GM19239 (cell line): Measurements from ENCODE around the gene CLEC6A.
"Not testable (repeated sequence)": the region's sequence is repeated elsewhere in the genome, so short reads cannot be mapped to it uniquely, and the experiment has no call there.

Experiments
- DNase-seq: peaks from one replicate; pipeline ENCODE4 v3.0.0; 2011; ENCODE audit warnings: low spot score; ENCODE audit not compliant: insufficient read length
- FAIRE-seq: peaks from 2 replicates; lab custom pipeline; 2011; peaks lifted over from hg19 to GRCh38; lab: Jason Lieb, UNC

The CLEC6A gene

DNA sequence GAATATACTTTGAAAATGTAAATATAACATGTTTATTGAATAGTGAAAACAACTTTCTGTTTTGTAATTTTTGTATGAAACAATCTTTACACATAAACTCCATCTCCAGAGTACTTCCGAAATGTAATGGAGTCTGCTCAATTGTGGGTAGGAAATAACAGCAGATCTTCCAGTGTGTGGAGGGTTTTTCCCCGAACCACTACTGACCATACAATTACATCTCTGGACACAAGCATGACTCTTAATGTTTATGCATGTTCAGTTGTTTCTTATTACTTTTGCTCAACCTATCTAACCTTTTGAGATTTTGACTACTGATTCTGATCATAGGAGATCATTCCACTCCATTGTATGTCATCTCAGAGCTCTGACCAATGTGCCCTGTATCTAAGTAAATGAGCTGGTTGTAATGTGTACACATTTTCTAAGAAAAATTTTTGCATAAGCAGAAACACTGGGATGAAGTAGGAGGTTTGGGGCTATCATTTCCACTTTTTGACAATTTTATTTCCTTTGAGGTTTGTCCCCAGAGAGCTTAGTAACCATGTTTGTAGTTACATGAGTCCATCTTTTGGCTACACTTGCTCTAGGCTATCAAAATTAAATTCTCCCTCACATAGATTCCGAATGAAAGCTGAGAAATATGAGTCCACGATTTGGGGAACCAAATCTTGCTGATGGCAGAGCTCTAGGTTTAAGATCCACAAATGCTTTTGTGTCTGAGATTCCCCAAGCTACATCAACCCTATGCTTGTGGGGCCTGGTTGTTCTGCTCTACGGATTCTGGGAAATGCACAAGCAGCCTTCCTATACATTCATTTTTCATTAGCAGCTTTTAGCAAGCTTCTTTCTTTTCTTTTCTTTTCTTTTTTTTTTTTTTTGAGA, 36.1 kb downstream of the CLEC6A start:
- DNase-seq (no peak), FAIRE-seq (peak; percentile 80)

- DNase-seq (peak; percentile 44), FAIRE-seq (peak; percentile 96)
Observed at GRCh38 chr12:8493084-8493483, 37.3 kb downstream of the CLEC6A start.

DNA sequence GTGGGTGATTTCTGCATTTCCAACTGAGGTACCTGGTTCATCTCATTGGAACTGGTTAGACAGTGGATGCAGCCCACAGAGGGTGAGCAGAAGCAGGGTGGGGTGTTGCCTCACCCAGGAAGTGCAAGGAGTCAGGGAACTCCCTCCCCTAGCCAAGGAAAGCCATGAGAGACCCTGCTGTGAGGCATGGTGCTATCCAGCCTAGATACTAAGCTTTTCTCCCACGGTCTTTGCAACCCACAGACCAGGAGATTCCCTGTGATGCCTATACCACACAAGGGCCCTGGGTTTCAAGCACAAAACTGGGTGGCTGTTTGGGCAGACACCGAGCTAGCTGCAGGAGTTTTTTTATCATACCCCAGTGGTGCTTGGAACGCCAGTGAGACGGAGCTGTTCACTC, 39.9 kb downstream of the CLEC6A start:
- not testable (repeated sequence) for FAIRE-seq, DNase-seq

DNA sequence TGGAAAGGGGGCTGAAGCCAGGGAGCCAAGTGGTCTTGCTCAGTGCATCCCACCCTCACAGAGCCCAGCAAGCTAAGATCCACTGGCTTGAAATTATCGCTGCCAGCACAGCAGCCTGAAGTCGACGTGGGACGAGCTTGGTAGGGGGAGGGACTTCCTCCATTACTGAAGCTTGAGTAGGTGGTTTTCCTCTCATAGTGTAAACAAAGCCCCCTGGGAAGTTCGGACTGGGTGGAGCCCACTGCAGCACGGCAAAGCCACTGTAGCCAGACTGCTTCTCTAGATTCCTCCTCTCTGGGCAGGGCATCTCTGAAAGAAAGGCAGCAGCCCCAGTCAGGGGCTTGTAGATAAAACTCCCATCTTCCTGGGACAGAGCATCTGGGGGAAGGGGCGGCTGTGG, 40.3 kb downstream of the CLEC6A start:
- not testable (repeated sequence) for FAIRE-seq, DNase-seq

DNA sequence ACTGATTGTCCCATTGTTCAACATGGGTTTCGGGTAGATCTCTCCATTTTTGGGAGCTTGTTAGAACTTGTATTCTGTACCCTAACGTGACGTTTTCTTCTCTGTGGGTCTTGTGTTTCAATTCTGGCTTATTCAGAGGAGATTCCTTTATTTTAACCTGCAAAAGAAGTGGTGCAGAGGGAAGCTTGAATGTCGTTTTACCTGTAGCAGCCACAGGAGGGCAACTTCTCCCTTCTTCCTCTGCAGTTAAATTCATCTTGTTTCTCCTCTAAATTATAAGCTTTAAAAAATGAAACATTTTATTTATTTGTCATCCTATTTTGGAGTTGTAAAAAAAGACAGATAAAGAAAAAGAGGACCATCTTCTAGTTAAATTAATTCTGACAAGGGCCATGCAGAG, 43.9 kb downstream of the CLEC6A start:
- DNase-seq (no peak), FAIRE-seq (no peak)

DNA sequence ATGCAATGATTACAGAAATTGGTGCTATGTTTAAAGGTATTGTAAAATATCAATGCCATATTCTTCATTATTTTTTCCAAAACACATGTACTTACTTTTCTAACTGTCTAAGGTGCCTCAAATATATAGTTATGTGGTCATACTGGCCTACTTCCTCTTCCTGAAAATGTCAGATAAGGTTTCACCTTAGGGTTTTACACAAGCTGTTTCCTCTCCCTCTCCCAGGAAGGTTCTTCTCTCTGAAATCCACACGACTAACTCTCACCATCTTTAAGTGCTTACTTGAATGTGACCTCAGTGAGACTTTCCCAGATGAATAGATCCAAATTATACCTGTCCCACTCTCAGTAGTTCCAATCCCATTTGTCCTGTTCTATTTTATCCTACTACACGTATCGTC, 46.0 kb downstream of the CLEC6A start:
- no peak for DNase-seq
- peak; percentile 86 for FAIRE-seq

DNA sequence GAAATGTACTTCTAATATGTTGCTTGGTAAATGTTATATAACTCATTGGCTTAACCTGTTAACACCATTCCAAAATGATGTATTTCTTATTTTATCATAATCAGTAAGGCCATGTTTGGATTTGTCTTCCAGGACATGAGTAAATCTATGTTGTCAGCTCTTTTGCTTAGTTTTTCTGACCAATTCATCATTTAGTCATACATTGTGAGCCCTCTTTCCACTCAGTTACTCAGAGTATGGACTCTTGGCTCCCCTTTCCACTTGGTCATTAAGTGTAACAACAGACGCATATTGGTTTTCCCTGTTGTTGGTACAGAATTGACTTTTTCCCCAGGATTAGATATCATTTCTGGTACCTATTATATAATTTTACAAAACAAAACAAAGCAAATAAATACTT, 48.6 kb downstream of the CLEC6A start:
- FAIRE-seq (no peak), DNase-seq (no peak)

GRCh38 chr12:8507596-8507995, 51.8 kb downstream of the CLEC6A start:
- no peak for DNase-seq
- FAIRE-seq: no peak

GRCh38 chr12:8508223-8508622, 52.5 kb downstream of the CLEC6A start:
- FAIRE-seq: no peak
- DNase-seq: no peak

- no peak for DNase-seq
- FAIRE-seq: no peak
Observed at GRCh38 chr12:8508910-8509841, 53.4 kb downstream of the CLEC6A start.

- DNase-seq (no peak), FAIRE-seq (no peak)
Observed at GRCh38 chr12:8513256-8513655, 57.5 kb downstream of the CLEC6A start, which contains the start of gene CLEC4D. CLEC4D (plus strand) TSS chr12:8513503; CDS start chr12:8513733, 230 bp downstream.

DNA sequence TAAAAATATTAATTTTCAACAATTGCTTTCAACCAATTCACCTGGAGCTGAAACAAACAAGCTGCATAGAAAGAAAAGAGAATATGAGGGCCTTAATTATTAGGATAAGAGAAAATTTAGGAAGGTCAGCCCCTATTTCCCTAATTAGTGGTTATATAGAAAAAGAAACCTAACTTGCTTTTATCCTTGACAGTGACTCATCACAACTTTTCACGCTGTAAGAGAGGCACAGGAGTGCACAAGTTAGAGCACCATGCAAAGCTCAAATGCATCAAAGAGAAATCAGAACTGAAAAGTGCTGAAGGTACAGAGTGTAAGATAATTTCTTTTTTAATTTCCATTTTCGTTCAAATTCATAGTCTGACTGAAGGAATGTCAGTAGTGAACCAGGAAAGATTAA, 62.2 kb downstream of the CLEC6A start:
- DNase-seq (no peak), FAIRE-seq (no peak)

GRCh38 chr12:8519171-8519570, 63.4 kb downstream of the CLEC6A start:
- FAIRE-seq: no peak
- no peak for DNase-seq

- FAIRE-seq: no peak
- no peak for DNase-seq
Observed at GRCh38 chr12:8527250-8528130, 71.7 kb downstream of the CLEC6A start.
